Mesothelial cell of epicardium (in vitro differentiated cells): ENCODE measurements around the gene CFP. TPM values are rescaled to one million over a fixed set of nuclear protein-coding genes. Genes with fewer than 3 reads are reported as not detected.

Source experiments
- DNase-seq, 2 experiments: peaks; one replicate each; pipeline ENCODE4 v3.0.0; 2021; ENCODE audit warnings: low spot score in 2 of 2; ENCODE audit not compliant: unreplicated experiment in 2 of 2
- H3K27ac Mint-ChIP-seq: 2 replicates; pipeline ENCODE4 v1.8.0; 2021; ENCODE audit warnings: mixed read lengths
- H3K27me3 Mint-ChIP-seq: 2 replicates; pipeline ENCODE4 v1.8.0; 2021; ENCODE audit warnings: low read depth, mixed read lengths
- H3K36me3 Mint-ChIP-seq: 2 replicates; pipeline ENCODE4 v1.8.0; 2021; ENCODE audit warnings: mixed read lengths
- H3K4me1 Mint-ChIP-seq: 2 replicates; pipeline ENCODE4 v1.8.0; 2021; ENCODE audit warnings: mixed read lengths
- H3K4me3 Mint-ChIP-seq: 2 replicates; pipeline ENCODE4 v1.8.0; 2021; ENCODE audit warnings: mild to moderate bottlenecking, moderate library complexity, mixed read lengths
- H3K9me3 Mint-ChIP-seq: 2 replicates; pipeline ENCODE4 v1.8.0; 2021; ENCODE audit warnings: mixed read lengths
- CTCF ChIP-seq: fragments of 200-600 bp; sonication (generic); IDR thresholded peaks from one replicate; pipeline ENCODE4 v1.5.0; 2021; ENCODE audit warnings: antibody characterized with exemption; ENCODE audit not compliant: unreplicated experiment
- total RNA-seq: library from RNA; stranded (reverse); gene quantifications from 3 replicates; pipeline ENCODE4 v1.2.1, GENCODE V29; 2021

CFP gene
- total RNA-seq, 1 donor from 2014 or later, result 1.2 TPM

DNA sequence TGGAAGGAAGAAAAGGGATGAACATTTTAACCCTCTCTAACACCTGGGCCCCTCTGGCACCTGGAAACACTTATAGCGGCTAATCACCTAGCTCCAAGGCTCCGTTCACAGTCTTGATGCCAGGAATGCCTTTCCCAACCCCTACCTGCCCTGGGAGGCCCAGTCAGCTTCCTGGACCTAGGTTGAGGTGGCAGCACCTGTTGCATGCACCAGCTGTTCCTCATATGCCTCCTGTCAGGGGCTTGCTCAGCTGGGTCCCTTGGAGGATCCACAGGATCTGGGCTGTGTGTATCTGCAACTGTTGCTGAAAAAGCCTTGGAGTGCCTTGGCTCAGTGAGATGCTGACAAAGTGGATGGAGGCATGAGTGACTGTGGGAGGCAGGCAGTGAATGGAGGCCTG is 4.4 kb downstream of the CFP start:
- no peak for TF ChIP-seq CTCF
- no peak overlapping the region for H3K27ac Mint-ChIP-seq
- H3K4me1 Mint-ChIP-seq, result no peaks in the 10 kb centered on the region
- H3K9me3 Mint-ChIP-seq, result peaks cover 13% of the 10 kb centered on the region
- no peaks in the 10 kb centered on the region for H3K36me3 Mint-ChIP-seq
- no peak for DNase-seq
- H3K27me3 Mint-ChIP-seq, result peaks cover 40% of the 10 kb centered on the region
- H3K4me3 Mint-ChIP-seq, result no peak overlapping the region

GRCh38 chrX:47623540-47624027 is 6.1 kb downstream of the CFP start:
- peak; percentile 46 to 61 for DNase-seq
- H3K27me3 Mint-ChIP-seq, result peaks cover 46% of the 10 kb centered on the region
- peak overlapping the region; percentile 65 for H3K4me3 Mint-ChIP-seq
- TF ChIP-seq CTCF, result no peak
- H3K36me3 Mint-ChIP-seq, result no peaks in the 10 kb centered on the region
- H3K9me3 Mint-ChIP-seq, result peaks cover 10% of the 10 kb centered on the region
- no peaks in the 10 kb centered on the region for H3K4me1 Mint-ChIP-seq
- H3K27ac Mint-ChIP-seq, result no peak overlapping the region

- Mint-ChIP-seq H3K9me3 (peaks cover 9% of the 10 kb centered on the region), H3K4me1 (no peaks in the 10 kb centered on the region), H3K27me3 (peaks cover 59% of the 10 kb centered on the region), H3K36me3 (no peaks in the 10 kb centered on the region), H3K27ac (no peak overlapping the region), H3K4me3 (no peak overlapping the region)
- no peak for DNase-seq
- no peak for TF ChIP-seq CTCF
Observed at GRCh38 chrX:47621851-47622250, 7.9 kb downstream of the CFP start.

DNA sequence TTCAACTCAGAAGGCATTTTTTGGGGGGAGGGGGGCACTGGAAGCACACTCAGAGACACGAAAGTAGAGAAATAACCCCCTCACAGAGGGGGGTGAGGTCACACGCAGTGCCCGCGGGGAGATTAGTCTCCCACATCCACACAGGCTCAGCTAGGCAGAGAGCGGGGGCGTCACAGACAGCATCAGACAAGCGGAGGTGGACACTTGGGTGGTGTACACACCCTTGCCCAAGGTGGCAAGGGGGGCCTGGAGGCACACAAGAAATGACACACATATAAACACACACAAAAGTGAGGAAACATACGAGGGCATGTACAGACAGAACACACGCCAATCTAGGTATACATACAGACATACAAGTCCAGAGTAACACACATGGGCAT is 9.4 kb downstream of the CFP start:
- Mint-ChIP-seq H3K27me3 (peaks cover 68% of the 10 kb centered on the region), H3K9me3 (peaks cover 9% of the 10 kb centered on the region), H3K4me3 (no peak overlapping the region), H3K36me3 (no peaks in the 10 kb centered on the region), H3K4me1 (no peaks in the 10 kb centered on the region), H3K27ac (no peak overlapping the region)
- no peak for TF ChIP-seq CTCF
- no peak for DNase-seq

DNA sequence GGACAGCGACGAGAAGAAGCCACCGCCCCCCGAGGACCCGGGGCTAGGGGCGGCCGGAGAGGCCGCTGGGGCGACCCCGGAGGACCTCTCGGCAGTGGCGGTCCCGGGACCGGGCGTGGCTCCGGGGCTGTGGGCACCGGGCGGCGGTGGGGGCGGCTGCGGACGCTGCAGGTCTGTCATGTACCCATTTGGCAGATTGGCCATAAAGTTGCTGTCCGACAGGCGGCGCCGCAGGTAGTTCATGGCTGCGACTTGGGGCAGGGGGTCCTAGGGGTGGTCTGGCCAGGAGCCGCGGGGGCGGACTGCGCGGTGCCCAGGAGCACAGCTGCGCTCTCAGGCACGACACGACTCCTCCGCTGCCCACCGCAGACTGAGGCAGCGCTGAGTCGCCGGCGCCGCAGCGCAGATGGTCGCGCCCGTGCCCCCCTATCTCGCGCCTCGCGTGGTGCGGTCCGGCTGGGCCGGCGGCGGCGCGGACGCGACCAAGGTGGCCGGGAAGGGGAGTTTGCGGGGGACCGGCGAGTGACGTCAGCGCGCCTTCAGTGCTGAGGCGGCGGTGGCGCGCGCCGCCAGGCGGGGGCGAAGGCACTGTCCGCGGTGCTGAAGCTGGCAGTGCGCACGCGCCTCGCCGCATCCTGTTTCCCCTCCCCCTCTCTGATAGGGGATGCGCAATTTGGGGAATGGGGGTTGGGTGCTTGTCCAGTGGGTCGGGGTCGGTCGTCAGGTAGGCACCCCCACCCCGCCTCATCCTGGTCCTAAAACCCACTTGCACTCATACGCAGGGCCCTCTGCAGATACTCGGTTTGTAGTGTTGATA is 10.0 kb downstream of the CFP start, which contains the start of gene SYN1:
SYN1 (minus strand) TSS at position 372 of the 817 bp plus-strand sequence; CDS start at position 243, 129 bp downstream.
- Mint-ChIP-seq H3K4me1 (no peaks in the 10 kb centered on the region), H3K36me3 (no peaks in the 10 kb centered on the region), H3K4me3 (no peak within 1 kb of the TSS), H3K27ac (no peak within 1 kb of the TSS), H3K9me3 (peaks cover 9% of the 10 kb centered on the region), H3K27me3 (peaks cover 66% of the 10 kb centered on the region)
- DNase-seq, result peak; percentile 77 to 87
- TF ChIP-seq CTCF, result no peak
